Tibial artery (tissue), 4 donors: ENCODE measurements around the gene BNC2.

Experiments
- DNase-seq, 2 donors: peaks; one replicate each; pipeline ENCODE4 v3.0.0-alpha.2; 2019
- H3K27ac ChIP-seq, 2 donors: fragments of 200-600 bp; sonication (generic) in 1 of 2; 1 replicate in 1 of 2; 2 replicates in 1 of 2; pipeline ENCODE4 v1.5.1; 2018 to 2019; ENCODE audit warnings: mild to moderate bottlenecking in 1 of 2
- H3K27me3 ChIP-seq, 2 donors: fragments of 200-600 bp; sonication (generic) in 1 of 2; one replicate each; pipeline versions ENCODE4 v1.5.1 to v1.6.0; 2016 to 2019
- H3K36me3 ChIP-seq, 3 donors: fragments of 200-600 bp; sonication (generic) in 2 of 3; one replicate each; pipeline ENCODE4 v1.5.1; 2016 to 2019; ENCODE audit warnings: mild to moderate bottlenecking in 2 of 3
- H3K4me1 ChIP-seq, 4 donors: fragments of 200-600 bp; sonication (generic) in 2 of 4; 1 replicate in 3 of 4; 2 replicates in 1 of 4; pipeline ENCODE4 v1.5.1; 2016 to 2019
- H3K4me3 ChIP-seq, 2 donors: fragments of 200-600 bp; sonication (generic) in 1 of 2; 1 replicate in 1 of 2; 2 replicates in 1 of 2; pipeline ENCODE4 v1.5.1; 2018 to 2019; ENCODE audit warnings: mild to moderate bottlenecking in 2 of 2
- H3K9me3 ChIP-seq, 3 donors: fragments of 200-600 bp; sonication (generic) in 1 of 3; one replicate each; pipeline ENCODE4 v1.5.1; 2016 to 2019
- intact Hi-C: fragments of 100-400 bp; cut with DNase I; formaldehyde crosslinking; loops from one replicate; pipeline ENCODE4 v1.15.0; 2023; ENCODE audit warnings: low total_unique reads
- TF ChIP-seq, protein P1 (sequence below), 2 experiments: fragments of 200-600 bp in 1 of 2; fragments of 450-650 bp in 1 of 2; IDR thresholded peaks; one replicate each; pipeline ENCODE4 v1.5.1; 2017 to 2019; ENCODE audit warnings: antibody characterized with exemption in 2 of 2, mild to moderate bottlenecking in 1 of 2, moderate library complexity in 1 of 2

The BNC2 gene

DNA sequence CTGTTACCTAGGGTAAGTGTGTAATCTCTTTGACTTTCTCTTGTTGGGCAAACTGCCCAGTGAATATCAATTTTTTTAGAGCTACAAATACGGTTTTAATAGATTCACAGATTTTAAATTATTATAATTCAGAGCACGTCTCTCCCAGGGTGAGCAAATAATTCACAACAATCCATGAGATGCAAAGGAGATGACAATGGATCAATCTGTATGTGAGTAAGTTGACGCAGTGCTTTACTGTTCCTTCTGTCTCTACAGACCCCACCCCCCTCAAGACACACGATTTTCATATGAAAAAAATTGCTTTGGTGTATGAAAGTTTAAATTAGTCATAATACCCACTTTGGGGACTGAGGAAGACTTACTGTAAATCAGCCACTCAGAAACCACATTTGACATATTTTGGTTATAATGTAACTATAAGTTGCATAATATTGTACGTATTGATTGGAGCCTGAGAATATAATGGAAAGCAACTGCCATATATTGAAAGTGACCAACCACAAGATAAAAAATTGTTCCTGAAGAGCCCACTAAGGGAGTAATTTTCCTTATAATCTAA lies 201.7 kb downstream of the BNC2 start:
- H3K36me3 ChIP-seq = no peaks in the 10 kb centered on the region
- TF ChIP-seq, protein P1, sequence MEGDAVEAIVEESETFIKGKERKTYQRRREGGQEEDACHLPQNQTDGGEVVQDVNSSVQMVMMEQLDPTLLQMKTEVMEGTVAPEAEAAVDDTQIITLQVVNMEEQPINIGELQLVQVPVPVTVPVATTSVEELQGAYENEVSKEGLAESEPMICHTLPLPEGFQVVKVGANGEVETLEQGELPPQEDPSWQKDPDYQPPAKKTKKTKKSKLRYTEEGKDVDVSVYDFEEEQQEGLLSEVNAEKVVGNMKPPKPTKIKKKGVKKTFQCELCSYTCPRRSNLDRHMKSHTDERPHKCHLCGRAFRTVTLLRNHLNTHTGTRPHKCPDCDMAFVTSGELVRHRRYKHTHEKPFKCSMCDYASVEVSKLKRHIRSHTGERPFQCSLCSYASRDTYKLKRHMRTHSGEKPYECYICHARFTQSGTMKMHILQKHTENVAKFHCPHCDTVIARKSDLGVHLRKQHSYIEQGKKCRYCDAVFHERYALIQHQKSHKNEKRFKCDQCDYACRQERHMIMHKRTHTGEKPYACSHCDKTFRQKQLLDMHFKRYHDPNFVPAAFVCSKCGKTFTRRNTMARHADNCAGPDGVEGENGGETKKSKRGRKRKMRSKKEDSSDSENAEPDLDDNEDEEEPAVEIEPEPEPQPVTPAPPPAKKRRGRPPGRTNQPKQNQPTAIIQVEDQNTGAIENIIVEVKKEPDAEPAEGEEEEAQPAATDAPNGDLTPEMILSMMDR (IDR thresholded peaks at IDR 0.05) = no peak
- intact Hi-C loops = no loop called here
- DNase-seq = no peak
- no peaks in the 10 kb centered on the region for H3K9me3 ChIP-seq
- H3K27ac ChIP-seq = no peak overlapping the region
- no peak overlapping the region for H3K4me3 ChIP-seq
- no peaks in the 10 kb centered on the region for H3K27me3 ChIP-seq
- H3K4me1 ChIP-seq = no peaks in the 10 kb centered on the region

DNA sequence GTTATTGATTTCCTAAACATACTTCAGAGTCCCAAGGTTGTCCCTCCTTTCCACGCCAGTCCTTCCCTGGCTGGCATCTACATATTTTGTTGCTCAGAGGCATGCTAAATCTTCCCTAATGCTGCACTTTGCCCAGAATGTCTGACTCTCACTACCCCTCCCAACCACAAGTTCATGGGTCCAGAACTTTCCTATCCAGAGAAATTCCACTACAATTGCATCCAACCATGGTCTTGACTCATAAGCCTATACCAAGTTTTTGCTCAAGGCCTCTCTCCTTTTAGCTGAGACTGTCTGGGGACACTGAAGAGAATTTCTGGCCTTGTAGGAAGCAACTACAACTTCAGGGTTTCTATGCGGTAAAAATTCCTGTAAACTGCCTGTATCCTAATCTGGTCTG lies 206.3 kb downstream of the BNC2 start:
- Histone ChIP-seq H3K9me3 (no peaks in the 10 kb centered on the region), H3K27ac (no peak overlapping the region), H3K4me1 (no peaks in the 10 kb centered on the region), H3K36me3 (no peaks in the 10 kb centered on the region), H3K4me3 (no peak overlapping the region), H3K27me3 (no peaks in the 10 kb centered on the region)
- DNase-seq = no peak
- intact Hi-C loops = no loop called here
- TF ChIP-seq, protein P1 (IDR thresholded peaks at IDR 0.05) = no peak

DNA sequence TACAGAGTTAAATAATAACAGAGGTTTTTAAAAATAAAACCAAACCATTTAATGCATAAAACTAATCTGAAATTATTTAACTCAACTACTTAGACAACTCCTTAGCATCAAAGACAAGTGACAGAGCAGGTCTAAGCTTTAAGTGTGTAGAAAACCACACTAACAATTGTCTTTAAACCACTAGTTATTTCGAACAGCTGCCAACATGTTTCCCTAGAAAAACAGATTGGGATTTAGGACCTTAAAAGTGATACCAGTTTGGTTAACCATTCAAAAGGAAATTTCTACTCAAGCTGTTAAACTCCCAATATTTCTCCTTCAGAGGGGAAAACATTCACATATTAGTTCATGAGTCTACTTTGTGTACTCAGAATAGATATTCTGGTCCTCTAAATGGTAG lies 208.7 kb downstream of the BNC2 start:
- H3K4me1 ChIP-seq = peaks cover 0 to 5% (median 0%) of the 10 kb centered on the region in 4 donors
- TF ChIP-seq, protein P1 (IDR thresholded peaks at IDR 0.05) = no peak
- no peaks in the 10 kb centered on the region for H3K36me3 ChIP-seq
- H3K27me3 ChIP-seq = no peaks in the 10 kb centered on the region
- no peak for DNase-seq
- H3K27ac ChIP-seq = no peak overlapping the region
- H3K4me3 ChIP-seq = no peak overlapping the region
- no peaks in the 10 kb centered on the region for H3K9me3 ChIP-seq
- intact Hi-C loops = no loop called here

DNA sequence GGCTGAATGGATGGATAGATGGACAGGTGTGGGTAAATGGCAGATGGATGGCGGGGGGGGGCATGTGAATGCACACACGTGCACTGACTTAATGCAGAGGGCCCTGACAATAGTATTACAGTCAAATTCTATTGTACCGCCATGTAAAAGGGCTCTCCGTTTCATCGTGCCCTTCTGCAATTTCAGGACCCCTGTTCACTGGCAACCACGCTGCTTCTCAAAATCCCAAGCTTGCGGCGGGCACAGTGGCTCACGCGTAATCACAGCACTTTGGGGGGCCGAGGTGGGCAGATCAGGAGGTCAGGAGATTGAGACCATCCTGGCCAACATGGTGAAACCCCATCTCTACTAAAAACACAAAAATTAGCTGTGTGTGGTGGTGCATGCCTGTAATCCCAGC lies 211.4 kb downstream of the BNC2 start:
- intact Hi-C loops = no loop called here
- Histone ChIP-seq H3K27ac (no peak overlapping the region), H3K4me3 (no peak overlapping the region), H3K27me3 (no peaks in the 10 kb centered on the region), H3K4me1 (peaks cover 0 to 7% (median 0%) of the 10 kb centered on the region in 4 donors), H3K36me3 (no peaks in the 10 kb centered on the region), H3K9me3 (no peaks in the 10 kb centered on the region)
- TF ChIP-seq, protein P1 (IDR thresholded peaks at IDR 0.05) = no peak
- DNase-seq = no peak

DNA sequence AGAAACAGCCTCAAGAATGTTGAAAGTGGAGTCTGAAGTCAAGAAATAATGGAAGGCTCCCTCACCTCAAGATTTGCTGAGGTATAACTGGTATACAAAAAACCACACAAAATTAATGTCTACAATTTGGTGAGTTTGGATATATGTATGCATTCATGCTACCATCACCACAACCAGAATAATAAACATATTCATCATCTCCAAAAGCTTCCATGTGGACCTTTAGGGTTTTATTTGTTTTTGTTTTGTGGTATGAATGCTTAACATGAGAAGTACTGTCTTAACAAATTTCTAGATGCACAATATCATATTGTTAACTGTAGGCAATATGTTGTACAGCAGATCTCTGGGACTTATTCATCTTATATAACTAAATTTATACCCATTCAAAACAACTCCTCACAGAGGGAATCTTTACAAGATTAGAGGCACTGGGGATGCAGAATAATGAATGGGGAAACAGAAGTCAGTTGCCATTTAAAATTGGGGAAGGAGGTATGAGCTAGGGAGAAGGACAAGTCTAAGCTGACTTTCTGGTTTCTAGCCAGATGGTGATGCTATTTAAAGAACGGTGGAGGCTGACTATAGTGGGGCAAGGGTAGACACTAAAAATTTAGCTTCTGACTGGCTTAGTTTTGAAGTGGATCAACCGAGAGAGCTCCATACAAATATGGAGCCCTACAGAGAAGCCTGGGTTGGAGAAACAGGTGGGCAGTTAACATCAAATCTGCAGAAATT lies 213.9 kb downstream of the BNC2 start:
- TF ChIP-seq, protein P1 (IDR thresholded peaks at IDR 0.05) = no peak
- intact Hi-C loops = no loop called here
- DNase-seq = no peak
- Histone ChIP-seq H3K36me3 (no peaks in the 10 kb centered on the region), H3K27me3 (no peaks in the 10 kb centered on the region), H3K27ac (no peak overlapping the region), H3K4me3 (no peak overlapping the region), H3K4me1 (peaks cover 0 to 7% (median 0%) of the 10 kb centered on the region in 4 donors), H3K9me3 (no peaks in the 10 kb centered on the region)
